IgD-negative memory B cell (primary cell): ENCODE results near the gene ADAMTS18. TPM values are rescaled to one million over a fixed set of nuclear protein-coding genes. Genes with fewer than 3 reads are reported as not detected.
"Not testable (repeated sequence)": the region's sequence is repeated elsewhere in the genome, so short reads cannot be mapped to it uniquely, and the experiment has no call there.

Experiments used
- H3K27ac Mint-ChIP-seq, 3 donors: one replicate each; pipeline ENCODE4 v1.8.0; 2020 to 2022; ENCODE audit warnings: mild to moderate bottlenecking in 3 of 3, mixed read lengths in 3 of 3, moderate library complexity in 1 of 3
- H3K27me3 Mint-ChIP-seq: one replicate; pipeline ENCODE4 v1.8.0; 2021; ENCODE audit warnings: mixed read lengths
- H3K36me3 Mint-ChIP-seq: one replicate; pipeline ENCODE4 v1.8.0; 2020; ENCODE audit warnings: mild to moderate bottlenecking, mixed read lengths
- H3K4me1 Mint-ChIP-seq, 3 donors: one replicate each; pipeline ENCODE4 v1.8.0; 2020 to 2022; ENCODE audit warnings: mixed read lengths in 3 of 3, mild to moderate bottlenecking in 1 of 3
- H3K4me3 Mint-ChIP-seq, 4 donors: one replicate each; pipeline ENCODE4 v1.8.0; 2020 to 2022; ENCODE audit warnings: mild to moderate bottlenecking in 4 of 4, mixed read lengths in 4 of 4, moderate library complexity in 3 of 4
- H3K9me3 Mint-ChIP-seq, 3 donors: one replicate each; pipeline ENCODE4 v1.8.0; 2020 to 2021; ENCODE audit warnings: mixed read lengths in 3 of 3, mild to moderate bottlenecking in 1 of 3
- polyA plus RNA-seq: library from polyadenylated mRNA; unstranded; fragments of 300-500 nt; fragmentation: Illumina TruSeq; gene quantifications from one replicate; pipeline ENCODE4 v1.2.3, GENCODE V29; 2021

Gene ADAMTS18
- polyA plus RNA-seq, 1 donor from 2014 or later: not detected

GRCh38 chr16:77277571-77277970 is 157.3 kb downstream of the ADAMTS18 start:
- Mint-ChIP-seq H3K27ac (no peak overlapping the region), H3K4me1 (no peaks in the 10 kb centered on the region), H3K4me3 (no peak overlapping the region), H3K27me3 (peaks cover 4% of the 10 kb centered on the region), H3K36me3 (no peaks in the 10 kb centered on the region), H3K9me3 (peaks cover 0 to 3% (median 1%) of the 10 kb centered on the region in 3 donors)

- Mint-ChIP-seq H3K27ac (no peak overlapping the region), H3K36me3 (no peaks in the 10 kb centered on the region), H3K4me3 (no peak overlapping the region), H3K27me3 (peaks cover 4% of the 10 kb centered on the region), H3K4me1 (no peaks in the 10 kb centered on the region), H3K9me3 (peaks cover 0 to 4% (median 1%) of the 10 kb centered on the region in 3 donors)
Observed at GRCh38 chr16:77277141-77277540, 157.7 kb downstream of the ADAMTS18 start.

- H3K27me3 Mint-ChIP-seq: peaks cover 4% of the 10 kb centered on the region
- H3K27ac Mint-ChIP-seq: no peak overlapping the region
- H3K9me3 Mint-ChIP-seq: peaks cover 0 to 4% (median 1%) of the 10 kb centered on the region in 3 donors
- no peaks in the 10 kb centered on the region for H3K4me1 Mint-ChIP-seq
- no peaks in the 10 kb centered on the region for H3K36me3 Mint-ChIP-seq
- no peak overlapping the region for H3K4me3 Mint-ChIP-seq
Observed at GRCh38 chr16:77276661-77277060, 158.2 kb downstream of the ADAMTS18 start.

GRCh38 chr16:77275303-77275702 is 159.5 kb downstream of the ADAMTS18 start:
- not testable (repeated sequence) for H3K27ac Mint-ChIP-seq, H3K4me3 Mint-ChIP-seq, H3K4me1 Mint-ChIP-seq, H3K27me3 Mint-ChIP-seq, H3K36me3 Mint-ChIP-seq, H3K9me3 Mint-ChIP-seq

GRCh38 chr16:77273815-77274214 is 161.0 kb downstream of the ADAMTS18 start:
- Mint-ChIP-seq H3K4me3 (no peak overlapping the region), H3K36me3 (no peaks in the 10 kb centered on the region), H3K27ac (no peak overlapping the region), H3K4me1 (no peaks in the 10 kb centered on the region), H3K9me3 (peaks cover 0 to 7% (median 1%) of the 10 kb centered on the region in 3 donors), H3K27me3 (peaks cover 5% of the 10 kb centered on the region)

GRCh38 chr16:77271532-77272426 is 163.1 kb downstream of the ADAMTS18 start:
- H3K9me3 Mint-ChIP-seq: peaks cover 0 to 7% (median 0%) of the 10 kb centered on the region in 3 donors
- no peaks in the 10 kb centered on the region for H3K36me3 Mint-ChIP-seq
- H3K27me3 Mint-ChIP-seq: peaks cover 4% of the 10 kb centered on the region
- no peak overlapping the region for H3K4me3 Mint-ChIP-seq
- no peak overlapping the region for H3K27ac Mint-ChIP-seq
- H3K4me1 Mint-ChIP-seq: no peaks in the 10 kb centered on the region

GRCh38 chr16:77266185-77266584 is 168.6 kb downstream of the ADAMTS18 start:
- H3K27me3 Mint-ChIP-seq: peaks cover 11% of the 10 kb centered on the region
- not testable (repeated sequence) for H3K36me3 Mint-ChIP-seq, H3K4me1 Mint-ChIP-seq, H3K4me3 Mint-ChIP-seq, H3K27ac Mint-ChIP-seq, H3K9me3 Mint-ChIP-seq

GRCh38 chr16:77262971-77263370 is 171.9 kb downstream of the ADAMTS18 start:
- Mint-ChIP-seq H3K9me3 (peaks cover 4 to 6% (median 5%) of the 10 kb centered on the region in 3 donors), H3K27me3 (peaks cover 11% of the 10 kb centered on the region), H3K4me1 (no peaks in the 10 kb centered on the region), H3K27ac (no peak overlapping the region), H3K36me3 (no peaks in the 10 kb centered on the region), H3K4me3 (no peak overlapping the region)

GRCh38 chr16:77250400-77250799 is 184.4 kb downstream of the ADAMTS18 start:
- Mint-ChIP-seq H3K36me3 (no peaks in the 10 kb centered on the region), H3K4me3 (no peak overlapping the region), H3K27me3 (peaks cover 2% of the 10 kb centered on the region), H3K27ac (no peak overlapping the region), H3K4me1 (no peaks in the 10 kb centered on the region), H3K9me3 (peaks cover 0 to 3% (median 0%) of the 10 kb centered on the region in 3 donors)

GRCh38 chr16:77246150-77246549 is 188.7 kb downstream of the ADAMTS18 start:
- Mint-ChIP-seq H3K4me3 (no peak overlapping the region), H3K27ac (peak overlapping the region in 1 of 3 donors; percentile 24), H3K9me3 (peaks cover 1 to 4% (median 2%) of the 10 kb centered on the region in 3 donors), H3K27me3 (peaks cover 2% of the 10 kb centered on the region), H3K36me3 (no peaks in the 10 kb centered on the region), H3K4me1 (no peaks in the 10 kb centered on the region)

- H3K36me3 Mint-ChIP-seq, H3K4me1 Mint-ChIP-seq, H3K9me3 Mint-ChIP-seq, H3K27ac Mint-ChIP-seq, H3K27me3 Mint-ChIP-seq, H3K4me3 Mint-ChIP-seq: not testable (repeated sequence)
Observed at GRCh38 chr16:77242471-77242870, 192.4 kb downstream of the ADAMTS18 start.

GRCh38 chr16:77238593-77238992 is 196.2 kb downstream of the ADAMTS18 start:
- Mint-ChIP-seq H3K27me3 (peaks cover 10% of the 10 kb centered on the region), H3K4me1 (peaks cover 0 to 1% (median 0%) of the 10 kb centered on the region in 3 donors), H3K36me3 (no peaks in the 10 kb centered on the region), H3K27ac (no peak overlapping the region), H3K4me3 (no peak overlapping the region), H3K9me3 (peaks cover 0 to 4% (median 2%) of the 10 kb centered on the region in 3 donors)

GRCh38 chr16:77236063-77236511 is 198.7 kb downstream of the ADAMTS18 start:
- Mint-ChIP-seq H3K4me1 (peaks cover 0 to 1% (median 0%) of the 10 kb centered on the region in 3 donors), H3K27ac (peak overlapping the region in 1 of 3 donors; percentile 13), H3K4me3 (peak overlapping the region in 3 of 4 donors; percentile 36 to 71 (median 60)), H3K36me3 (no peaks in the 10 kb centered on the region), H3K27me3 (peaks cover 12% of the 10 kb centered on the region), H3K9me3 (no peaks in the 10 kb centered on the region)

- H3K27ac Mint-ChIP-seq: no peak overlapping the region
- H3K27me3 Mint-ChIP-seq: peaks cover 13% of the 10 kb centered on the region
- no peaks in the 10 kb centered on the region for H3K9me3 Mint-ChIP-seq
- H3K36me3 Mint-ChIP-seq: no peaks in the 10 kb centered on the region
- H3K4me3 Mint-ChIP-seq: peak overlapping the region in 1 of 4 donors; percentile 18
- H3K4me1 Mint-ChIP-seq: peaks cover 0 to 1% (median 0%) of the 10 kb centered on the region in 3 donors
Observed at GRCh38 chr16:77234611-77235010, 200.2 kb downstream of the ADAMTS18 start.

- Mint-ChIP-seq H3K4me3 (no peak overlapping the region), H3K27ac (no peak overlapping the region), H3K36me3 (no peaks in the 10 kb centered on the region), H3K4me1 (peaks cover 0 to 1% (median 0%) of the 10 kb centered on the region in 3 donors), H3K9me3 (no peaks in the 10 kb centered on the region), H3K27me3 (peaks cover 14% of the 10 kb centered on the region)
Observed at GRCh38 chr16:77233799-77234519, 200.9 kb downstream of the ADAMTS18 start.
